ENCODE measurements around the gene FHOD3. TPM values are rescaled to one million over a fixed set of nuclear protein-coding genes. Genes with fewer than 3 reads are reported as not detected.
A peak's percentile ranks its signal among the peaks of the same experiment; 100 is the strongest.
"Not testable (repeated sequence)": the region's sequence is repeated elsewhere in the genome, so short reads cannot be mapped to it uniquely, and the experiment has no call there.

The FHOD3 gene
- total RNA-seq, 2 donors from 2014 or later: not detected

DNA sequence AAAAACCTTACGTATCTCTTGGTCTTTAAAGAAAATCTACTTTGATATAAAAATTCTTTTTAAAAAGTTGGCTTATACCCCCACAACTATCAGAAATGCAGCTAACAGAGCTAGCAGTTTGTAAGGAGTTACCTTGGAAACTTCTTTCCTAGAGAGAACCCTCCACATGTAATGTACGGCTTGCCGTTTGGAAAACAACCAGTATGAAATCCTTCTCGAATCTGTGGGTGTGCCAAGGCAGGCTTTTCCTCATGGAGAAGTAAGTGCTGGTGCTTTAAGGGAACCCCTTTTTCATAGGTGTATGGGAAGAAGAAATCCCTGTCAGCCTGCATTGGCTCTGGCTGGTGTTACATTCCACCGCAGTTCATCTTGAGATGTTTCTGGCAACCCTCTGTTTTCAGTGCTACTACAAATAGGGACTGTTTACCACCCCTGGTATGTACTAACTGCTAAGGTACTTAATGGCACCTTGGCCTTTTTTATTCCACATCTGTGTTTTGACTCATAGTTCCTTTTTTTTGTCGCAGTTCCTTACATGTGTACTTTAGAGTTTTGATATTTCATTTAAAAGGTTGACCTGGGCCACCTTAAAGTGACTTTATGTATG, 248.4 kb downstream of the FHOD3 start:
- no peak for ATAC-seq
- no peak overlapping the region for H3K27ac Mint-ChIP-seq
- H3K9me3 Mint-ChIP-seq: peaks cover 4% of the 10 kb centered on the region
- no peaks in the 10 kb centered on the region for H3K36me3 Mint-ChIP-seq
- H3K4me1 Mint-ChIP-seq (ENCODE audit: low read depth in 2 of 2): no peaks in the 10 kb centered on the region
- no peaks in the 10 kb centered on the region for H3K27me3 Mint-ChIP-seq
- no peak overlapping the region for H3K4me3 Mint-ChIP-seq
- no peak for DNase-seq (ENCODE audit: low spot score)

DNA sequence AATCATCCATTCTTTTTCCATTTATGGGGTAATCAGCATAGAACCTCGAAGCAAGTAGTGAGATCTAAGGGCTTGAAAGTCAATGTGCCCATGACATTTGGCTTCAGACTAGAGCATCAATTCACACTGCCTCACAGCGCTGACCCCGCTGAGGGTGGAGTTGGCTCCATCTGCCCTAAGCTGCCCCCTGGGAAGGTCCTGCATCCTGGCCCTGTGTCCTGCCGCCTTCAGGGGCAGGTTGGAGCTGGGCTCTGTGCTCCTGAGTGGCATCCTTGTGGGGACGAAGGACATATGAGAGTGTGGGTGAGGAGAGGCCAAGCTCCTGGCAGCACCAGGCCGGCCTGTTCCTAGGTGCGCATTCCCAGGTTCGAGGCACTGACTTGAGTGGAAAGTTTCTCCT, 249.4 kb downstream of the FHOD3 start:
- Mint-ChIP-seq H3K27ac (no peak overlapping the region), H3K36me3 (no peaks in the 10 kb centered on the region)

DNA sequence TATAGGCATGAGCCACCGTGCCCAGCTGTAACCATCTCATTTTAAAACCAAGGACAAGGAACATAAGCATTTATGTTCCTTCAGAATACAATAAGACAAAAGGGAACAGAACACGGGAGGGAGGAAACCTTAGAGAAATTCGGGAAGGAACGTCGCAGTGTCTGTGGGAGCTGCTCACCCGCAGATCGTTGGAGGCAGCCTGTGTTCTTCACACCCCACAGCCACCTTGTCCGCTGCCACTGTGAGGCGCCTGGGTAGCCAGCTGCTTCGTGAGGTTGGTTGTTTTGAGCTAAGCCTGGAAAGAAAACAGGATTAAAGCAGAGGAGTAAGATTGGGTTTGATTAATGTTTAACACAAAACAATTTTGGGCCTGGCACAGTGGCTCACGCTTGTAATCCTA, 250.0 kb downstream of the FHOD3 start:
- Mint-ChIP-seq H3K9me3 (peaks cover 4% of the 10 kb centered on the region), H3K27ac (no peak overlapping the region)

More for the DNA sequence above, 249.4 kb downstream of the FHOD3 start:
- H3K4me3 Mint-ChIP-seq: no peak overlapping the region
- H3K27me3 Mint-ChIP-seq: no peaks in the 10 kb centered on the region
- H3K4me1 Mint-ChIP-seq (ENCODE audit: low read depth in 2 of 2): no peaks in the 10 kb centered on the region
- DNase-seq (ENCODE audit: low spot score) (no peak), ATAC-seq (peak in 1 of 2 donors; percentile 53)
- H3K9me3 Mint-ChIP-seq: peaks cover 4% of the 10 kb centered on the region

DNA sequence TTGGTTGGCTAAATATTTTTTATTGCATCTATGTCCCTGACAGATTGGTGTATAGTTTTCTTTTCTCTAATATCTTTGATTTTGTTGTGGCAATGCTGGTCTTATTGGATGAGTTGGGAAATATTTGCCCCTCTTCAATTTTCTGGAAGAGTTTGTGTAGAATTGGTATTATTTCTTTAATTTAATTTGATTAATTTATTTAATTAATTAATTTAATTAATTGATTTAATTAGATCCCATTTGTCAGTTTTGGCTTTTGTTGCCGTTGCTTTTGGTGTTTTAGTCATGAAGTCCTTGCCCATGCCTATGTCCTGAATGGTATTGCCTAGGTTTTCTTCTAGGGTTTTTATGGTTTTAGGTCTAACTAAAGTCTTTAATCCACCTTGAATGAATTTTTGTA, 253.8 kb downstream of the FHOD3 start:
- not testable (repeated sequence) for H3K36me3 Mint-ChIP-seq

More for the DNA sequence above, 250.0 kb downstream of the FHOD3 start:
- Mint-ChIP-seq H3K4me3 (no peak overlapping the region), H3K36me3 (no peaks in the 10 kb centered on the region), H3K4me1 (ENCODE audit: low read depth in 2 of 2) (no peaks in the 10 kb centered on the region), H3K27me3 (no peaks in the 10 kb centered on the region)
- no peak for ATAC-seq
- no peak for DNase-seq (ENCODE audit: low spot score)

DNA sequence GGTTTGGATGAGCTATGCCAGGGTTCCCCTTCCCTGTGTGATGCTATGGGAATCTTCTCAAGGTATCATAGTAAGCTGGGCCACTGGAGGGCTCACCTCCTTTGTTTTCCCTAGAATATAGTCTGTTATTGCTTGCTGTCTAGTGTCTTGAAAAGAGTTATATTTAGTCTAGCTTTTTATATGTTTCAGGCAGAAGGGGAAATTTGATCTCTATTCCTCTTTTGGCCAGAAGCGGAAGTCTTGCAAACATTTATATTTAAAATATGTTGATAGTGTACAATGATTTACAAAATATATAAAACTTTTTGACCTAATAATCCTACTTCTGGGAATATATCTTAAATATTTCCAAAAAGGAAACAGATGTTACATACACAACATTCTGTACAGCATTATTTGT, 260.7 kb downstream of the FHOD3 start:
- no peak overlapping the region for H3K4me3 Mint-ChIP-seq
- ATAC-seq: no peak
- no peak for DNase-seq (ENCODE audit: low spot score)
- H3K27me3 Mint-ChIP-seq: peaks cover 0 to 26% of the 10 kb centered on the region in 2 donors
- H3K36me3 Mint-ChIP-seq: no peaks in the 10 kb centered on the region
- no peaks in the 10 kb centered on the region for H3K9me3 Mint-ChIP-seq
- H3K4me1 Mint-ChIP-seq (ENCODE audit: low read depth in 2 of 2): no peaks in the 10 kb centered on the region
- no peak overlapping the region for H3K27ac Mint-ChIP-seq

More for the DNA sequence above, 253.8 kb downstream of the FHOD3 start:
- not testable (repeated sequence) for H3K27ac Mint-ChIP-seq; ATAC-seq; DNase-seq (ENCODE audit: low spot score); H3K4me1 Mint-ChIP-seq (ENCODE audit: low read depth in 2 of 2); H3K4me3 Mint-ChIP-seq; H3K9me3 Mint-ChIP-seq
- H3K27me3 Mint-ChIP-seq: peaks cover 0 to 14% of the 10 kb centered on the region in 2 donors

DNA sequence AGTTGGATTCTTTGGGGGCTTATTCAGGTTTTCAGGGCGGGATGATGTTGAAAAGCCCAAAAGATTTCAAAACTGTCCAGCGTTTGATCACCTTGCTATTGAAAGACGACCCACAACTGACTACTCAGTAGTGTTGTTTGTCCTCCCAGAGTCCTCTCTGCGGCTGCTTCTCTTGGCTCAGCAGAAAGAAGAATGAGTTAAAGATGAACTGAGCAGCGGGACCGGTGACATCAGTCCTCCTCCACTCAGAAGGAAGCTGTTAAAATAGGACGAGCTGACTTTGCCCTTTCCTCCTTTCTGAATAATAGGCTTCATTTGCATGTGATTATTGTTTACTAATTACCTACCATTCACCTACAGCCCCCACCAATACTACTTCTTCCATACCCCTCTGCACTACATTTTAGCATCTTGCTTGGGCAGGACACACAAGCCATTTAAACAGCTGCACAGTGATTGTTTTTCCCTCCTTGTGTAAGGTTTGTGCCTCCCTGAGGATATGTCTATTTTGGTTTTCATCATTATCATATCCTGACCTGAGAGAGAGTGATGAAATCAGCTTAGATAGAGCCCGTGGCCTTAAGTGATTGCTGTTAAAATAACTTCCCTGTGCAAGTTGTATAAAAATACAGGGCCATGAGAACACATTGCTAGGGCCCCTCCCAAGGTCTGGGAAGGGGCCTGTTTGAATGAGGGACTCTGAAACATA, 261.8 kb downstream of the FHOD3 start:
- DNase-seq (ENCODE audit: low spot score) (no peak), ATAC-seq (no peak)
- H3K27ac Mint-ChIP-seq: no peak overlapping the region
- no peaks in the 10 kb centered on the region for H3K4me1 Mint-ChIP-seq (ENCODE audit: low read depth in 2 of 2)
- no peak overlapping the region for H3K4me3 Mint-ChIP-seq
- peaks cover 2 to 31% of the 10 kb centered on the region in 2 donors for H3K27me3 Mint-ChIP-seq
- H3K36me3 Mint-ChIP-seq: no peaks in the 10 kb centered on the region
- no peaks in the 10 kb centered on the region for H3K9me3 Mint-ChIP-seq

DNA sequence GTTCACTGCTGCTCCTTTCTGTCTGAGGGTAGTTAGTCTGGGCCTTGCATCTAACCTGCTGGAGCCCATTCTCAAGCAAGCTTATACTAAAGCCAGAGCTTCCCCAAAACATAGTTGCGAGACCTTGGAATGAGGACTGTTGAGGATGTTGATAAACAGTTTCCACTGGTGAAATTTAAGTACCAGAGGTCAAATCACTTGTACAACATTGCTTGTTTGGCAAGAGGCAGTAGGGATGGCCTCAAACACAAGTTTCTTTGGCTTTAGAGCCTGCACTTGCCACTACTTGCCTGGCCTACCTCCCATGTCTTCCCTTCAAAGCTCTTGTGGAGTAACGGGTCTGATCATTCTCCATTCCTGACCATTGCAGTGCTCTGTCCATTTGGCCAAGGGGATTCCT, 262.7 kb downstream of the FHOD3 start:
- Mint-ChIP-seq H3K27ac (no peak overlapping the region), H3K9me3 (no peaks in the 10 kb centered on the region), H3K27me3 (peaks cover 5 to 37% of the 10 kb centered on the region in 2 donors), H3K4me3 (no peak overlapping the region), H3K4me1 (ENCODE audit: low read depth in 2 of 2) (no peaks in the 10 kb centered on the region), H3K36me3 (no peaks in the 10 kb centered on the region)
- DNase-seq (ENCODE audit: low spot score) (no peak), ATAC-seq (no peak)

DNA sequence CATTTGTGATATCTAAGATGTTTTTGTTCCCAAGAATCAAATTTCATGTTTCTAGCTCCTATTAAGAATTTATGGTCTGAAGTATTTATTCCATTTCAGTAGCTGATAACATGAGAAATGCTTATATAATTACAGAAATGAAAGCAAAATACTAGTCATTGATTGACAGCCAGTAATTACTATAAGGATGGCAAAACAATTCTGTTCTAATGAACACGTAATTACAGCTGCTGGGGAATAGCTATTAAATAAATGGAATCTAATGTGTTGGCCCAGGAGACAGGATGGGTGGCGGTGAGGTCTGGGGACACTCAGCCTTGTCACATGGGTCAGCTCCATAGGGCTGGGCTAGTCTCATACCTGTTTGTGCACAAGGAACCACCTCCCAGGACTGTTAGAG, 263.5 kb downstream of the FHOD3 start:
- no peaks in the 10 kb centered on the region for H3K36me3 Mint-ChIP-seq
- DNase-seq (ENCODE audit: low spot score) (no peak), ATAC-seq (no peak)
- H3K27ac Mint-ChIP-seq: no peak overlapping the region
- no peaks in the 10 kb centered on the region for H3K9me3 Mint-ChIP-seq
- no peak overlapping the region for H3K4me3 Mint-ChIP-seq
- no peaks in the 10 kb centered on the region for H3K4me1 Mint-ChIP-seq (ENCODE audit: low read depth in 2 of 2)
- H3K27me3 Mint-ChIP-seq: peaks cover 8 to 29% of the 10 kb centered on the region in 2 donors

DNA sequence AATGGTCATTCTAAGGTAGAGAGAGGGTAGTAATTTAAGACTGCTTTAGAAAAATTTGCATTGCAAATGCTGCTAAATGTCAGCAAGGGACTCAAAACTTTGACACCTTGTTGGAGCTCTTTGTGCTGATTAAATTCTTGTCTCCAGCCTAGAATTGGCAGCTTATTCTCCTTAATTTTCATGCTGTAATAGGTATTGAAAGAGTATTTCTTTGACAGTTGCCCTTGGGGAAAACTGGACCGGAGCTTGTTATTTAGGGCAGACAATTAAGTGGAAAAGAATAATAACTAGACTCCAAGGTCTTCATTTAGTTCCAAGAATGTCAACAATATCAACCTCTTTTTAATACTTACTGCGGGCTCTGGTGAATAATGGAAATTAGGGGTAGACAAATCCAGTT, 267.3 kb downstream of the FHOD3 start:
- ATAC-seq (no peak), DNase-seq (ENCODE audit: low spot score) (no peak)
- H3K4me3 Mint-ChIP-seq: no peak overlapping the region
- H3K36me3 Mint-ChIP-seq: no peaks in the 10 kb centered on the region
- no peaks in the 10 kb centered on the region for H3K4me1 Mint-ChIP-seq (ENCODE audit: low read depth in 2 of 2)
- H3K27ac Mint-ChIP-seq: no peak overlapping the region
- no peaks in the 10 kb centered on the region for H3K9me3 Mint-ChIP-seq
- peaks cover 15 to 32% of the 10 kb centered on the region in 2 donors for H3K27me3 Mint-ChIP-seq

DNA sequence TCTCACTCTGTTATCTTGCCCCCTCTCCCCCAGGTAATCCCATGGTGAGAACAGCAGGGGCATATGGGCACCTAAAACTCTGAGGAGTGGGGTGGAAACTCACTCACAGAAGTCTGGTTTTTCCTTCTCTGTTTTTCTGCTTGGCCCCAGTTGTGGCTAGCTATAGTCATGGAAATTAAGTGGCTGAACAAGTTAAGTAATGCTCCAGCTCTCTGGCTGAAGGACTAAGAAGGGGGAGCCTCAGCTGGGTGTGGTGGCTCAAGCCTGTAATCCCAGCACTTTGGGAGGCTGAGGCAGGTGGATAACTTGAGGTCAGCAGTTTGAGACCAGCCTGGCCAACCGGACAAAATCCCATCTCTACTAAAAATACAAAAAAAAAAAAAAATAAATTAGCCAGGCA, 270.3 kb downstream of the FHOD3 start:
- DNase-seq (ENCODE audit: low spot score): no peak
- Mint-ChIP-seq H3K36me3 (no peaks in the 10 kb centered on the region), H3K9me3 (no peaks in the 10 kb centered on the region), H3K4me1 (ENCODE audit: low read depth in 2 of 2) (no peaks in the 10 kb centered on the region), H3K27me3 (peaks cover 18 to 49% of the 10 kb centered on the region in 2 donors), H3K27ac (no peak overlapping the region), H3K4me3 (no peak overlapping the region)
- no peak for ATAC-seq

DNA sequence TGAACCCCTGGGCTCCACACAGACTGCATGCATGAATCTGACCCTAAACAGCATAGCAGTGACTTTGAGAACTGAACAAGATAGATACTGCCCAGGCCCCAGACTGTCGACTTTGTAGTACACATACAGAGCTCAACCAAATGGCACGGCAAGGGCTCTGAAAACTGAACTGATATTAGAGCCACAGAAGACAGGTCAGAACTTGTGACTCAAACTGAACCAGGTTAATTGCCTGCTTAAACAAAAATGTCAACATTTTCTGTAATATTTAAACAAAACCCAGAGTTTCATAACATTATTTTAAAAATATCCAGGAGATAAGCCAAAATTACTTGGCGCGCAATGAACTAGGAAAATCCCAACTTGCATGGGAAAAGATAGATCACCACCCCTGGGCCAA, 271.0 kb downstream of the FHOD3 start:
- no peak overlapping the region for H3K4me3 Mint-ChIP-seq
- DNase-seq (ENCODE audit: low spot score) (no peak), ATAC-seq (no peak)
- H3K36me3 Mint-ChIP-seq: no peaks in the 10 kb centered on the region
- no peak overlapping the region for H3K27ac Mint-ChIP-seq
- peaks cover 18 to 49% of the 10 kb centered on the region in 2 donors for H3K27me3 Mint-ChIP-seq
- H3K9me3 Mint-ChIP-seq: no peaks in the 10 kb centered on the region
- H3K4me1 Mint-ChIP-seq (ENCODE audit: low read depth in 2 of 2): no peaks in the 10 kb centered on the region

DNA sequence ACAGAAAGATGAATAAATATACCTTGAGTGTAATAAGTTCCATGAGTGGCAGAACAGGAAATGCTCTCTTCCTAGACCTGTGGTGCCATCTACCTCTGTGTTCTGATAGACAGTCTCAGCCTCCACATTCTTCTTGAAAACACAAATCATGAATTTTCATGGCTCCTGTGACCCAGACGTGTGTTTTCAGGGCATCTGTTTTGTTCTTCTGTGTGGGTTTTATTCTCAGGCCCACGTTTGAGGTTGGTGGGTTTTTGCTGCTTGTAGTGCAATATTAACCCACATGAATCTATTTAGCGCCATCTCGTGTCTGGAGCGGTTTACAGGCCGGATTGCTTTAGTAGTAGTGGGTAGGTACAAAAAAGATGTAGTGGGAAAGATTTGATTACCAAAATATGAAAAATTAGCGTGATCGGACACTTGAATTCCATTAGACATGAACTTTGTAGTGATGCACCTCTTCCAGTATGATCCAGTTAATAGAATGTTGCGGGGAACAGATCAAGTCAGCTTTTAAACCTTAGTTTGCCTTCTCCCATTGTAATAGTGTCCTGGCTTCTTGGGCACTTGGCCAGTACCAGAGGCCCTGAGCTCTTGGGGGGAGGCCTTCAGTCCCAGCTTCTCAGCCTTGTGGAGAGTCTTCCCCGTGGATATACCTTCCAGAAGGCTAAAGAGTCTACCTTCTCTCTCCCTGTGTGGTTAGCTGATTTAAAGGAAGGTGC, 274.8 kb downstream of the FHOD3 start:
- Mint-ChIP-seq H3K4me3 (no peak overlapping the region), H3K9me3 (no peaks in the 10 kb centered on the region), H3K27ac (no peak overlapping the region), H3K4me1 (ENCODE audit: low read depth in 2 of 2) (no peaks in the 10 kb centered on the region), H3K27me3 (peaks cover 3 to 22% of the 10 kb centered on the region in 2 donors), H3K36me3 (no peaks in the 10 kb centered on the region)
- DNase-seq (ENCODE audit: low spot score) (no peak), ATAC-seq (no peak)

DNA sequence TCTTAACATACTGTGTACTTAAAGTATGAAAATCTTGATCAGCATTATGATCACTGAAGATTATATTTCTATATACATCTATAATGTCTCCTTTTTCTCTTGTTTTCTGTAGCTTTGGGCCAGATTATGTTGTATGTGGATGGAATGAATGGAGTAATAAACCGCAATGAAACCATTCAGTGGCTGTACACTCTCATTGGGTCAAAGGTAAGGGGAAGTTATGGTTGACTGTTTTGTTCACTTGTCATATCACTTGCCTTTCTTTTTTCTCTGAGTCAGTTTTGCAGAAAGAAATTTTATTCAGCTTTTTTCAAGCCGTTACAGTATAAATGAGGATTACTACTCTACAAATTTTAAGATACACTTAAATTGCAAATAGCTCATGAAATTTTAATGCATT, 278.8 kb downstream of the FHOD3 start:
- H3K36me3 Mint-ChIP-seq: no peaks in the 10 kb centered on the region
- no peak for ATAC-seq

More for the DNA sequence above, 278.8 kb downstream of the FHOD3 start:
- H3K4me3 Mint-ChIP-seq: no peak overlapping the region
- H3K9me3 Mint-ChIP-seq: no peaks in the 10 kb centered on the region
- no peaks in the 10 kb centered on the region for H3K4me1 Mint-ChIP-seq (ENCODE audit: low read depth in 2 of 2)
- H3K27ac Mint-ChIP-seq: no peak overlapping the region
- DNase-seq (ENCODE audit: low spot score): no peak
- H3K27me3 Mint-ChIP-seq: peaks cover 5 to 15% of the 10 kb centered on the region in 2 donors

Data from natural killer cell treated with Interleukin-12 subunit alpha and Interleukin-12 subunit beta and Interleukin-15 and Interleukin-18, amount 100 ng/mL, for 72 hours (primary cell).